ENCODE data around the gene ACVR1B.

ACVR1B gene

GRCh38 chr12:52006726-52007157, 55.2 kb downstream of the ACVR1B start, which contains the start of gene TAMALIN:
TSS of gene TAMALIN (plus strand) at chr12:52006946. CDS start at chr12:52007020, 74 bp downstream.
- DNase-seq = peak; percentile 51

GRCh38 chr12:52007158-52007921, 55.8 kb downstream of the ACVR1B start:
- DNase-seq = peak; percentile 48

- DNase-seq = no peak
Observed at GRCh38 chr12:52007982-52008510, 56.5 kb downstream of the ACVR1B start.

- no peak for DNase-seq
Observed at GRCh38 chr12:52009081-52009751, 57.7 kb downstream of the ACVR1B start.

- no peak for DNase-seq
Observed at GRCh38 chr12:52010152-52010622, 58.7 kb downstream of the ACVR1B start.

- peak; percentile 79 for DNase-seq
Observed at GRCh38 chr12:52010692-52011601, 59.4 kb downstream of the ACVR1B start.

- DNase-seq = no peak
Observed at GRCh38 chr12:52011602-52012214, 60.2 kb downstream of the ACVR1B start.

- DNase-seq = no peak
Observed at GRCh38 chr12:52013626-52014310, 62.3 kb downstream of the ACVR1B start.

- no peak for DNase-seq
Observed at GRCh38 chr12:52014567-52015530, 63.4 kb downstream of the ACVR1B start.

- peak; percentile 25 for DNase-seq
Observed at GRCh38 chr12:52015532-52016041, 64.1 kb downstream of the ACVR1B start.

- DNase-seq = peak; percentile 92
Observed at GRCh38 chr12:52018433-52019112, 67.1 kb downstream of the ACVR1B start.

GRCh38 chr12:52019113-52019770, 67.7 kb downstream of the ACVR1B start:
- peak; percentile 82 for DNase-seq

- peak; percentile 72 for DNase-seq
Observed at GRCh38 chr12:52020539-52021336, 69.2 kb downstream of the ACVR1B start.

GRCh38 chr12:52022841-52023181, 71.3 kb downstream of the ACVR1B start:
- no peak for DNase-seq

- peak; percentile 77 for DNase-seq
Observed at GRCh38 chr12:52023182-52023975, 71.9 kb downstream of the ACVR1B start.

- peak; percentile 58 for DNase-seq
Observed at GRCh38 chr12:52023976-52024688, 72.6 kb downstream of the ACVR1B start.

GRCh38 chr12:52024845-52025230, 73.3 kb downstream of the ACVR1B start:
- DNase-seq = no peak

All from NCI-H2171 treated with DMSO at 0.1 percent for 48 hours (cell line).